GM12864 (cell line): ENCODE results near the gene TCERG1L.
"Not testable (repeated sequence)": the region's sequence is repeated elsewhere in the genome, so short reads cannot be mapped to it uniquely, and the experiment has no call there.

Experiments used
- DNase-seq: peaks from one replicate; pipeline ENCODE4 v3.0.0-alpha.2; 2011; ENCODE audit warnings: low read depth
- H3K4me3 ChIP-seq: 2 replicates; pipeline ENCODE4 v1.5.1; 2011; ENCODE audit warnings: mild to moderate bottlenecking, low read depth, low read length, control low read depth
- CTCF ChIP-seq: IDR thresholded peaks from 2 replicates; pipeline ENCODE4 v1.5.1; 2011; ENCODE audit warnings: low read depth, mild to moderate bottlenecking, moderate library complexity, low read length, control low read depth, inconsistent platforms; ENCODE audit errors: missing control alignments

Gene TCERG1L

GRCh38 chr10:131177431-131178327 lies 133.8 kb downstream of the TCERG1L start:
- no peak overlapping the region for H3K4me3 ChIP-seq
- DNase-seq: no peak
- no peak for TF ChIP-seq CTCF

- H3K4me3 ChIP-seq: no peak overlapping the region
- no peak for DNase-seq
- no peak for TF ChIP-seq CTCF
Measured at GRCh38 chr10:131176907-131177306, 134.6 kb downstream of the TCERG1L start.

GRCh38 chr10:131176324-131176723 lies 135.2 kb downstream of the TCERG1L start:
- H3K4me3 ChIP-seq, DNase-seq: not testable (repeated sequence)

GRCh38 chr10:131175891-131176290 lies 135.6 kb downstream of the TCERG1L start:
- TF ChIP-seq CTCF: no peak
- H3K4me3 ChIP-seq: no peak overlapping the region
- DNase-seq: no peak

- no peak overlapping the region for H3K4me3 ChIP-seq
- no peak for DNase-seq
- no peak for TF ChIP-seq CTCF
Measured at GRCh38 chr10:131174651-131175540, 136.6 kb downstream of the TCERG1L start.

- DNase-seq: no peak
- no peak for TF ChIP-seq CTCF
- no peak overlapping the region for H3K4me3 ChIP-seq
Measured at GRCh38 chr10:131174211-131174565, 137.3 kb downstream of the TCERG1L start.

- H3K4me3 ChIP-seq: no peak overlapping the region
- no peak for TF ChIP-seq CTCF
- DNase-seq: no peak
Measured at GRCh38 chr10:131173484-131174210, 137.9 kb downstream of the TCERG1L start.
